GM12801 (cell line): Measurements from ENCODE around the gene DNMT3B.

Experiments used
- TF ChIP-seq, protein P1 (sequence below): IDR thresholded peaks from one replicate; pipeline ENCODE4 v1.5.1; 2011; ENCODE audit warnings: control low read depth; ENCODE audit not compliant: insufficient read length; ENCODE audit errors: extremely low read depth

The DNMT3B gene

DNA sequence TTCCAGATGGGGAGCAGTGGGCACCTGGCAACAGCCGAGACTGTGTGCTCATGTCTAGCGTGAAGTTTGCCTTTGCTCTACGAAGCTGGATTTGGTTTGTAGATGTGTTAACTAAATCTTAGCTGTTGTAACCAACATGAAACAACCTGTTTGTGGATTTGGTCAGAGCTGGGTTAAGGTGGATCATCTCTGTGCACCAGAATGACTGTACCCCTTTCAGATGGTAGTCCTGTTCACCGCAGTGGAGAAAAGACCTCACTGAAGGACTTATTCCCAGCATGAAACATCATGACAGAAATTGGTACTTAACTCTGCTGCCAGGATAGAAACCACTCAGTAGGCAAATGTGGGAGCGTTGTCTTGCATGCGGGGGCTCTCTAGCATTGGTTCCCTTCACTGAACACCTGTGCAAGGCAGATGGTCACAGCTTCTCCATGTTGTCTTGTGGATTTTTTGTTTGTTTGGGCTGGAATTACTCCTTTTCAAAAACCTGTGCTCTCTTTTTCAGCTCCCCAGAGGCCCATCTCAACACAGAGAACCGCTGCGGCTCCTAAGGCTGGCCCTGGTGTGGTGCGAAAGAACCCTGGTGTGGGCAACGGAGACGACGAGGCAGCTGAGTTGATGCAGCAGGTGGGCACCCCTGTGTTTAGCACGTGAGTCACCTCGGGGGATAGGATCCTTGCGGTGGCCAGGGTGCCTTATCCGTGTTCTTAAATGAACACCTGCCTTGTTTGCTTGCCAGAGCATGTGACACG, 77.2 kb downstream of the DNMT3B start:
- TF ChIP-seq, protein P1, sequence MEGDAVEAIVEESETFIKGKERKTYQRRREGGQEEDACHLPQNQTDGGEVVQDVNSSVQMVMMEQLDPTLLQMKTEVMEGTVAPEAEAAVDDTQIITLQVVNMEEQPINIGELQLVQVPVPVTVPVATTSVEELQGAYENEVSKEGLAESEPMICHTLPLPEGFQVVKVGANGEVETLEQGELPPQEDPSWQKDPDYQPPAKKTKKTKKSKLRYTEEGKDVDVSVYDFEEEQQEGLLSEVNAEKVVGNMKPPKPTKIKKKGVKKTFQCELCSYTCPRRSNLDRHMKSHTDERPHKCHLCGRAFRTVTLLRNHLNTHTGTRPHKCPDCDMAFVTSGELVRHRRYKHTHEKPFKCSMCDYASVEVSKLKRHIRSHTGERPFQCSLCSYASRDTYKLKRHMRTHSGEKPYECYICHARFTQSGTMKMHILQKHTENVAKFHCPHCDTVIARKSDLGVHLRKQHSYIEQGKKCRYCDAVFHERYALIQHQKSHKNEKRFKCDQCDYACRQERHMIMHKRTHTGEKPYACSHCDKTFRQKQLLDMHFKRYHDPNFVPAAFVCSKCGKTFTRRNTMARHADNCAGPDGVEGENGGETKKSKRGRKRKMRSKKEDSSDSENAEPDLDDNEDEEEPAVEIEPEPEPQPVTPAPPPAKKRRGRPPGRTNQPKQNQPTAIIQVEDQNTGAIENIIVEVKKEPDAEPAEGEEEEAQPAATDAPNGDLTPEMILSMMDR: no peak

DNA sequence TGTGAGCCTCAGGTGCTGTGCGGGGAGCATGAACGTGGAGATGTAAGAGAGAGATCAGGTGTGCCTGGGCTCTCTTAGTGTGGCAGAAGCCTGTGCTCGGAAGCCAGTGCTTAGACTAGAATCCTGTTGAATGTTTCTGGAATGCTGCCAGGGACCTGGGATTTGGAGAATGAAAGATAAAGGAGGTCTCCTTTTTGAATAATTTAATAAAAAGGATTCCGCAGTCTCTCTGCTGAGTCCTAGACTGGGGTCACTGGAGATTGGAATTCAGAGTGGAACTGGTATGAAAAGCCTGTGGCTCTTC, 77.7 kb downstream of the DNMT3B start:
- TF ChIP-seq, protein P1: no peak

DNA sequence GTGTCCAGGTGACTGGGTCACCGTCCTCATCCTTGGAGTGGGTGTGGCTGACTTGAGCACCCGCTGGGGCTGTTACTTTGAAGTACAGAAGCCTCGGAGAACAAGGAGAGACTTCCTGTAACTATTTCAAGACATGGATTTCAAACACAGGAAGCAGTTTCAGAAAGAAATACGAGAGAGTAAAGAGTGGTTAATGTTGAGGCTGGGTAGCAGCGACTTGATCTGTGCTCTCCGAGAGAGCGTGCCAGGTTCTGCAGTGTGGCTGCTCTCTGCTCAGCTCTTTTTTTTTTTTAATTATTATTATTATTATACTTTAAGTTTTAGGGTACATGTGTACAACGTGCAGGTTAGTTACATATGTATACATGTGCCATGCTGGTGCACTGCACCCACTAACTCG, 79.0 kb downstream of the DNMT3B start:
- TF ChIP-seq, protein P1: no peak

DNA sequence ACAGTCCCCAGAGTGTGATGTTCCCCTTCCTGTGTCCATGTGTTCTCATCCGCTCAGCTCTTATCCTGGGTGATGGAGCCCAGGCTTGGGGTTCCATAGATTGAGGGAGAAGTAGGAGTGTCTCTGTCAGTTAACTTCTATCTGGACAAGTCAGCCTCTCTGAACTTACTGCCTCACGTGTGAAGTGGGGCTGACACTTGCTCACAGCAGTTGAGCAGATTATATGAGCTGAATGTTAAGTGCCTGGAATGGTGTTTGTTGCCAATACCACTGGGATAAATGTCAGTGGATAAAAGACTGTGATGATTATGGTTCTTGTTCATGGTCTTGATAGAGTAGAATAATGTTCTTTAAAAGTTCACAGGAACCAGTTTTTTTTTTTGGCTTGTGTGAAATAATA, 79.4 kb downstream of the DNMT3B start:
- TF ChIP-seq, protein P1: no peak

DNA sequence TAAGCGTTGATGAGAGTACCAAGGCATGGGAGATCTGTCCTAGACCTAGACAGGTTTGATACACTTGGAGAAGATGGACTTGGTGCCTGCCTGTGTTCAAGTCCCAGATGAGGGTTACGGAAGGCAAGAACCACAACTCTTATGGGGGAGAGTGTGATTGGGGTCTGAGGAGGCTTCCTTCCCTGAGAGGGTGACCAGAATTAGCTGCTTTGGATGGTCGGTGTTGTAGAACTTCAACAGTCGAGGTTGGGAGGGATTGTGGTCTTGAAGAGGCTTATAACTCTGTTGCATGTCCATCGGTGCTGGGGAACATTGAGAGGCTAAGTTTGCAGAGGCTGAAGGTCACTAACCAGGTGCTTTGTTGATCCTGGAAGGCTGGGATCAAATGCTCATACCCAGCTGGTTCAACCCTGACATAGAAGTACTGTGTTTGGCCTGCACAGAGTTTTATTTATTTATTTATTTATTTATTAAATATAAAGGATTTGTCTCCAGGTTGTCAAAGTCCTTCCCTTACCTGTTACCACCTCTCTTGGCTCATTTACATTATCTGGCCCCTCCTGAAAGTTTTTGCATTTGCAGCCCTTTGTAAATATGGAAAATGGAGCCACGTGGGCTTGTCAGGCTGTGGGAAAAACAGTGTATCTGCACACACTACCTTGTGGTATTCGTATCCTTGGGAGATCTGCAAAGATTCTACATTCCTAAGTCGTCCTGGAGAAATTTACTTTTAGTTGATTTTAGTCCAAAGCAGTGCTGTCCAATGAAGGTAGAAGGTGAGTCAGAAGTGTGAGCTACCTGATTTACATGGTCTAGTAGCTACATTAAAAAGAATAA, 80.7 kb downstream of the DNMT3B start:
- TF ChIP-seq, protein P1: no peak

DNA sequence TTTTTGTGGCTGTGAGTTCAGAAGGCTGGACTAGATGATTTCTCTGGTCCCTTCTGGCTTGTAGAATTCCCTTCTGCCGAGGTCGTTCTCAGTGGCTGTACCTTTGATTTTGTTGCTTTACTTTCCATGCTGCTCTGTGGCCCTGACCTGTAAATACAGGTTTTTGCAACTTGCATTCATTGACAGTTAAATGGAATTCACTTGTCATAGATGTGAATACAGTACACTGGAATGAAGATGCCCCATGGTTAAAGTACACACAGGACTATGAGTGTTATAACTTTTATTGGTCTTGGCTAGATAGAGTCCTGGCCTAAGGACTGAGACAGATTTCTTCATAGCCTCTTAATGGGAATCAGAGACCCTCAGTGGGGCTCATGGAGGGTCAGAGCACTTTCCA, 83.6 kb downstream of the DNMT3B start:
- TF ChIP-seq, protein P1: no peak

DNA sequence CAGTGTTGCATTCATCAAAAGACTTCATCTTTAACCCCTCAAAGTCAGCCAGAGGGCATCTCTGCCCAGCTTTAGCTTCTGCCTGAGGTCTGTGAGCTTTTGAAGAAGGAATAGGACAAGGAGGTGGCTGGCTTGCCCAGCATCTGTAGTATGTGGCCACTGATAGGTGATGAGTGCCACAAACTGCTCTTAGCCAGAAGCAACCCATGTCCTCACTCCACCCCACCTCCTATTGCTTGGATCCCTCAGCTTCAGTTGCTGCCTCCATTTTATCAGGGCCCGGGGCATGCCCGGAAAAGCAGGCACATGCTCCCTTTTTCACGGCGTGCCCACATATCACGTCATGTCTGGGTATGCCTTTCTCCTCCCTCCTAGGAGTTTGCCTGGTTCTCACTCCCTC, 84.7 kb downstream of the DNMT3B start:
- TF ChIP-seq, protein P1: no peak
